Hepatocyte (in vitro differentiated cells): ENCODE results near the gene TTC28.

ENCODE experiments used
- CTCF ChIP-seq: fragments of 200-600 bp; sonication (generic); IDR thresholded peaks from 2 replicates; pipeline ENCODE4 v1.5.1; 2016; ENCODE audit warnings: antibody characterized with exemption, mild to moderate bottlenecking; ENCODE audit not compliant: poor library complexity
- EZH2 ChIP-seq: fragments of 200-600 bp; sonication (generic); IDR thresholded peaks from 2 replicates; pipeline ENCODE4 v1.6.1; 2016; ENCODE audit warnings: antibody characterized with exemption, mild to moderate bottlenecking, borderline replicate concordance
- EZH2phosphoT487 ChIP-seq: fragments of 200-600 bp; sonication (generic); IDR thresholded peaks from one replicate; pipeline ENCODE4 v1.6.1; 2018; ENCODE audit warnings: antibody characterized with exemption, mild to moderate bottlenecking, low read depth, moderate library complexity; ENCODE audit not compliant: unreplicated experiment, severe bottlenecking

GRCh38 chr22:28247136-28247535 is 432.5 kb downstream of the TTC28 start:
- TF ChIP-seq EZH2phosphoT487 (no peak), CTCF (no peak), EZH2 (no peak)
